ENCODE results near the gene OSBPL10. TPM values are rescaled to one million over a fixed set of nuclear protein-coding genes. Genes with fewer than 3 reads are reported as not detected.
"Not testable (repeated sequence)": the region's sequence is repeated elsewhere in the genome, so short reads cannot be mapped to it uniquely, and the experiment has no call there.

The OSBPL10 gene
- total and polyA plus RNA-seq, 7 donors = 0.75 to 4.6 (median 2.3) TPM

DNA sequence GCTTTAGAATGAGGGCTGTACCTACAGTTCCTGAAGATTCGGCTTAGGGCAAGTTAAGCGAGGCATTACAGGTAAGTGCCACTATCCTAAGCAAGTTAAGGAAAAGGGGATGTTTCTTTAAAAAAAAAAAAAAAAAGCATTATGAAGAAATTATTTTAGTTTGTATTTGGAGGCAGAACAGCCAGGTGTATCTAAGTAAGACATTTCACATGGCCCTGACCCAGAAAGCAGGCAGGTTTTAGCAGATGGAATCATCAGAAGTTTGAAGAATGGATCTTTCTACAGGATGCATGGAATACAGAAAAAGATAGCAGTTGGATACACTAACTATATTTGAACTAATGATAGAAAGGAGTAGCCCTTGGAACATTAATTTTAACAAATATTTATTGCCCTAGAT, 105.6 kb downstream of the OSBPL10 start:
- DNase-seq (no peak), ATAC-seq (no peak)
- no peaks in the 10 kb centered on the region for H3K27me3 ChIP-seq (ENCODE audit: insufficient read depth in 3 of 3, low read length in 2 of 3)
- H3K4me1 ChIP-seq = no peaks in the 10 kb centered on the region
- no peaks in the 10 kb centered on the region for H3K36me3 ChIP-seq (ENCODE audit: insufficient read depth in 1 of 2, low read depth in 1 of 2)
- no peak overlapping the region for H3K27ac ChIP-seq
- WGBS, 3 donors = 96 to 100% (median 99%) methylated on average over 2 of the region's 2 CpGs
- no peaks in the 10 kb centered on the region for H3K9me3 ChIP-seq
- no peak overlapping the region for H3K4me3 ChIP-seq
- TF ChIP-seq CTCF (IDR thresholded peaks at IDR 0.05) = no peak
- intact Hi-C loops (cut with DNase I) = no loop called here

GRCh38 chr3:31873254-31873820, 107.7 kb downstream of the OSBPL10 start:
- TF ChIP-seq CTCF (IDR thresholded peaks at IDR 0.05) = no peak
- Histone ChIP-seq H3K27me3 (ENCODE audit: insufficient read depth in 3 of 3, low read length in 2 of 3) (no peaks in the 10 kb centered on the region), H3K4me1 (no peaks in the 10 kb centered on the region), H3K4me3 (no peak overlapping the region), H3K27ac (no peak overlapping the region), H3K9me3 (no peaks in the 10 kb centered on the region), H3K36me3 (ENCODE audit: insufficient read depth in 1 of 2, low read depth in 1 of 2) (no peaks in the 10 kb centered on the region)
- DNase-seq (no peak), ATAC-seq (no peak)
- intact Hi-C loops (cut with DNase I) = no loop called here
- 66 to 72% (median 67%) methylated on average over 5 of the region's 5 CpGs for WGBS, 3 donors

GRCh38 chr3:31871939-31872507, 109.0 kb downstream of the OSBPL10 start:
- no peaks in the 10 kb centered on the region for H3K4me1 ChIP-seq
- DNase-seq = no peak
- H3K9me3 ChIP-seq = no peaks in the 10 kb centered on the region
- H3K27ac ChIP-seq = no peak overlapping the region
- ATAC-seq = no peak
- no peak for TF ChIP-seq CTCF (IDR thresholded peaks at IDR 0.05)
- 90 to 92% (median 90%) methylated on average over 5 of the region's 5 CpGs for WGBS, 3 donors
- intact Hi-C loops (cut with DNase I) = no loop called here
- no peaks in the 10 kb centered on the region for H3K27me3 ChIP-seq (ENCODE audit: insufficient read depth in 3 of 3, low read length in 2 of 3)
- no peaks in the 10 kb centered on the region for H3K36me3 ChIP-seq (ENCODE audit: insufficient read depth in 1 of 2, low read depth in 1 of 2)
- no peak overlapping the region for H3K4me3 ChIP-seq

- ATAC-seq; DNase-seq; H3K27me3 ChIP-seq (ENCODE audit: insufficient read depth in 3 of 3, low read length in 2 of 3); intact Hi-C loops (cut with DNase I); H3K36me3 ChIP-seq (ENCODE audit: insufficient read depth in 1 of 2, low read depth in 1 of 2); H3K27ac ChIP-seq; H3K4me1 ChIP-seq; H3K9me3 ChIP-seq; H3K4me3 ChIP-seq: not testable (repeated sequence)
- 91 to 96% (median 96%) methylated on average over 25 to 28 of the region's 28 CpGs for WGBS, 3 donors
Measured at GRCh38 chr3:31870111-31870510, 111.0 kb downstream of the OSBPL10 start.

GRCh38 chr3:31868236-31868635, 112.8 kb downstream of the OSBPL10 start:
- WGBS, 3 donors = 84 to 92% (median 90%) methylated on average over 5 of the region's 5 CpGs
- Histone ChIP-seq H3K4me1 (no peaks in the 10 kb centered on the region), H3K4me3 (no peak overlapping the region), H3K36me3 (ENCODE audit: insufficient read depth in 1 of 2, low read depth in 1 of 2) (no peaks in the 10 kb centered on the region), H3K9me3 (no peaks in the 10 kb centered on the region), H3K27me3 (ENCODE audit: insufficient read depth in 3 of 3, low read length in 2 of 3) (no peaks in the 10 kb centered on the region), H3K27ac (no peak overlapping the region)
- ATAC-seq (no peak), DNase-seq (no peak)
- TF ChIP-seq CTCF (IDR thresholded peaks at IDR 0.05) = no peak
- intact Hi-C loops (cut with DNase I) = no loop called here

Measured in psoas muscle (tissue), 8 donors.